HK-2 (cell line): ENCODE measurements around the gene LPIN1.
"Not testable (repeated sequence)": the region's sequence is repeated elsewhere in the genome, so short reads cannot be mapped to it uniquely, and the experiment has no call there.

Experiments used
- DNase-seq: peaks from one replicate; pipeline ENCODE4 v3.0.0-alpha.2; 2018; ENCODE audit not compliant: unreplicated experiment

Gene LPIN1

DNA sequence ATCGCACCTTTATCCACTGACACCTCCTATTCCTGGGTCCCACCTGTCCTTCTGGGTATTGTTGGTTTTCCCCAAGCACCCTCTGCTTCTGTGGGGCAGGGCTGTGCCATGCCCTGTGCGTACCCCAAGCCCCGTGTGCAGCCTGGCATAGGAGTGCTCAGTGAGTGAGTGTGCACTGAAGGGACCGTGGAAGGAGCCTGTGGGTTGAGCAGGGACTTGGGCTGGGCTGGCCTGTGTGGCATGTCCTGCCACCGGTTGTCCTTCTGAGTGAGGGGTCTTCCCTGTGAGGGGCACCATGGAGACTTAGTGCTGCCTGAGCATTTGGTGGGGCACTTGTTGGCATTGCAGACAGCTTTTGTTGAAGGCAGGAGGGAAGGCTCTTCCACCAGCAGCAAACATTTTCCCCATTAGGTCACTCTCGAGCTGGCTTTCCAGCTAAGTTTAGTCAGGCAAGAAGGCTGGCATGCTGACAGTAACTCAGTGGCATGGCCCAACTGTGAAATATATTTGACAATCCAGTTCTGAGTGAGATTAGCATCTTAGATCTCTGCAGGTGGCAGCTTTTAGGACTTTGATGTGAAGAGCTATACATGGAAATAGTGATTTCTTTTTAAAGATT lies 64.7 kb downstream of the LPIN1 start:
- no peak for DNase-seq

- DNase-seq: no peak
Observed at GRCh38 chr2:11812466-11813248, 66.2 kb downstream of the LPIN1 start.

- DNase-seq: not testable (repeated sequence)
Observed at GRCh38 chr2:11813345-11813744, 66.9 kb downstream of the LPIN1 start.

DNA sequence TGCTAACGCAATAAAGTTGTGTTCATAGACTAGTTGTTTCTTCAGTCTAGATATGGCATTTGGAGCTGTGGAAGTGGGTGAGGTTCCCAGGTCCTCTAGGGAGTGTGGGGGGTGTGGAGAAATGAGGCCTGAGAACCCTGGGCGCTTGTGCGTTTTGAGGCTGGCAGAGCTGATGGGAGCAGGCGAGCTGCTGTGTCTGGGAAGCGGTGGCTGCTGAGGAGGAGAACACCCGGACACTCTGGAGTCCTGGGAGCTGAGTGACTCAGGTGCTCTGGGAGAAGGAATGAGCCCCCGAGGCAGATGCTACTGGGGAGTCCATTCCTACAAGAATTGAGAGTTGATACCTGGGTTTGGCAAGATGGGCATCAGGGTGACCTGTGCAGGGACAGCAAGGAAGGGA lies 67.5 kb downstream of the LPIN1 start:
- DNase-seq: no peak

- DNase-seq: no peak
Observed at GRCh38 chr2:11814979-11815510, 68.6 kb downstream of the LPIN1 start.

DNA sequence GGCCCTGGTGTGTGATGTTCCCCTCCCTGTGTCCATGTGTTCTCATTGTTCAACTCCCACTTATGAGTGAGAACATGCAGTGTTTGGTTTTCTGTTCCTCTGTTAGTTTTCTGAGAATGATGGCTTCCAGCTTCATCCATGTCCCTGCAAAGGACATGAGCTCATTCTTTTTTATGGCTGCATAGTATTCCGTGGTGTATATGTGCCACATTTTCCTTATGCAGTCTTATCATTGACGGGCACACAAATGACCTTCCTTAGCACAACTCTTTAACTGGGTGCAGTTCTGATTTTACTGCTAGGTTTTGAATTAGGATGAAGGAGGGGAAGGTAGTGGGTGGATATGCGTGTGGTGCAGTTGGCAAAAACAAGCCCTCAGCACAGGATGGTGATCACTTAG lies 70.5 kb downstream of the LPIN1 start:
- DNase-seq: not testable (repeated sequence)

- DNase-seq: no peak
Observed at GRCh38 chr2:11819235-11819729, 72.8 kb downstream of the LPIN1 start.

DNA sequence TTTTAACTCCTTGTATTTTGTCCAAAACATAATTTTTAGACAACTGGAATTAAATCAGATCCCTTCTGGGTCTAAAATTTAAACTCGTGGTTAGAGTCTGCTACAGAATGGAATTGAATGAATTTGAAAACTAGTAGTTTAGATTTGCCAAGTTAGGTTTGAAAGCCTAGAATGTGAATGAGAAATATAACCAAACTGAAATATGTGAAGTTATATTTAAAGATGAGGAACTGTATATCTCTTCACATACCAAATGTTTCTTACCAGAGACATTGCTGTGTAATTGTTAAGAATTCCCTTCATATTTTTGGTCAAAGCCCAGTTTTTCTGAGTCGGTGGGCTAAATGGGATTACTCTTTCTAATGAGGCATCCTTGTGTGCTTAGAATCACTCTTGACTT lies 74.2 kb downstream of the LPIN1 start:
- DNase-seq: no peak

GRCh38 chr2:11821705-11822104 lies 75.3 kb downstream of the LPIN1 start:
- DNase-seq: no peak

- DNase-seq: not testable (repeated sequence)
Observed at GRCh38 chr2:11822359-11822745, 75.9 kb downstream of the LPIN1 start.

DNA sequence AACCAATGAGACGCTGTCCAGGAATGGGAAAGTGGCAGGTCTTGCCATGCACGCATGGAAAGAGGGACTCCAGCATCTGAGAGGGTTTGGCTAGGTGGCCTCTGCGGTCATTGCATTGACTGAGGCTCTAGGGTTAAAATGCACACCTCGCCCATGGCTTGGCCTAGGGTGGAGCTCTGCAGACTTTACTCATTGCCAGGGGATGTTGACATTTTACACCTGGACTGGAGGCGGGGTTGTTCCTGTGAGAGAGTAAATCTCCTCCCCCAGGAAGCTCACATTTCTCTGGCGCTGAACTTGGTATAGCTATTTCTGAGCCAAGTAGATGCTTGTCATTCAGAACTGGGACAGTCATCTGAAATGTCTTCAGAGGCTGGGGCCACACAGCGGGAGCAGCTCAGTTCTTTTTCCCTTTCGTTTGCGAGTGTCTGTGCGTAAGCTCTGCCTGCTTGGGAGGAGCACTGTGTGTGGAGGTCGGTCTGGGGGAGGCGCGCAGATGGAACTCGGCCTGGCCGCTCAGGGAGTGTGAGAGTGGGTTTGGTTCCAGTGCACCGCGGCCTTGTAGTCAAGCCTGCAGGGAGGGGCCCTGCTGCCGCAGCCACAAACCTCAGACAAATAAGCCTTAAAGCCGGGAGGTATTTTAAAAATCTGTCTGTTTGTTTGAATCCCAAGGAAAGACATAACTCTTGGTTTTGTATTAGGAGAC lies 76.5 kb downstream of the LPIN1 start:
- no peak for DNase-seq

DNA sequence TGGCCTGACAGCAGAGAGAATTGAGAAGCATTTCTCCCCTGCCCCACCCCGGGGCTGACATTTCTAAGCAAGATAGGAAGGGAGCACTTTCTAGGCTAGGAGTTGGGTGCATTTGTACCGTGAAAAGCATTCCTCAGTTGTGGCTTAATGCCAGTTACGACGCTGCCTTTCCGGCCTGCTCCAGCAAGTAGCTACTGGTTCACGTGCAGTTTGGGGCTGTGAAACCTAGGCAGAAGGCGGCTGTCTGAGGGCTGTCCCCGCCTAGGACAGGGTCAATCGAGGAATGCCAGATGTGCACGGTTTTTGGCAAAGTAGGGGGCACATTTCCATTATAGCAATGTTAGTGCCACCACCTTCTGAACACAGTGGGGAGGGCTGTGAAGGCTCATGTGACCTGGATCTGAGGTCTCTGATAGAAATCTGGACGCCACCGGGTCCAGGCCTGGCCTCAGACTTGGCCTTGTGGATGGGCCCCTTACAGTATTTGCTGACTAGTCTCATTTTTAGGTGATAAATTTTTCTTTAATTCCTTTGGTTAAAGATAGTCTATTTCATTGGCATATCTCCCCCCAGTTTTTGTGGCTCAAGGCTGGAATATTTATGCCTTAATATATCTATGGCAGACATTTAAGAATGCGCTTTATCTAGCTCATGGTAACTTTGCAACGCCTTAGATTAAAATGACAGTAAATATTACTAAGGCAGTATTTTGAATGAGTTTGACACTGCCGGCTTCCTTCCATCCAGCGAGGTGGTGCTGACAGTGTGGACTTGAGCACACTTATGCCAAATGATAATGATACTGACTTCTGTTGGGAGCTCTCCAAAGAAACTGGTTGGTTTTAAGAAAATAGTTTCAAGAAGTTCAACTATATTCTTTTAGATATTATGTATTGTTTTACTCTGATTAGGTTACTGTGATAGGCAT lies 78.7 kb downstream of the LPIN1 start:
- no peak for DNase-seq

DNA sequence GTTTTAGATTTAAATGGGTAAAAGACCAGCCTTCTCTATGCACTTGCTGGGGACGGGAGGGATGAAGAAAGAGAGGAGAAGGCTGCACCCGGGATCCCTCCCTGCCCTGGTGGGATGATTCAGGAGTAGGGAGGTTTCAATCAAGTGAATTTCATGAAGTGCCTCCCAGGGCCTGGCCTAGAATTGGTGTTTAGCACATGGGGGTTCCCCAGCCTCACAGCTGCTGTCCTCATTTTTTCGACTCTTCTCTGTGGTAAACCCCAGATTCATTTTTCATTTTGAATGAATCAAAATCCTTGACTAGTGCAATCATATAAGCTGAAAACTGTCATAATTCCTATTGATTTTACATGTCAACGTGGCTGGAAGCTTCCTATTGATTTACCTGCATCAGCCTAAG lies 81.1 kb downstream of the LPIN1 start:
- DNase-seq: no peak

DNA sequence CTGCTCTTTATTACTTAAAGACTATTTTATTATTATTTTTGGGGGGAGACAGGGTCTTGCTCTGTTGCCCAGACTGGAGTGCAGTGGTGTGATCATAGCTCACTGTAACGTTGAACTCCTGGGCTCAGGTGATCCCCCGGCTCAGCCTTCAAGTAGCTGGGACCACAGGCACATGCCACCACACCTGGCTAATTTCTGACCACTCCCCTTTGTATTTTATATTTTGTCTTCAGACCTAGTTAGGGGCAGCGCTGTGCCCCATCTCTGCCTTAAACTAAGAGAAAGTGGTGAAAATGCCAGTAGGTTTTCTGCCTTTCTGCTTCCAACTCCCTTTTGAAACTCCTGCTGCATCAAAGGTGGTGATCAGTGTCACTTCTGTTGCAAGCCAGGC lies 82.5 kb downstream of the LPIN1 start:
- no peak for DNase-seq

DNA sequence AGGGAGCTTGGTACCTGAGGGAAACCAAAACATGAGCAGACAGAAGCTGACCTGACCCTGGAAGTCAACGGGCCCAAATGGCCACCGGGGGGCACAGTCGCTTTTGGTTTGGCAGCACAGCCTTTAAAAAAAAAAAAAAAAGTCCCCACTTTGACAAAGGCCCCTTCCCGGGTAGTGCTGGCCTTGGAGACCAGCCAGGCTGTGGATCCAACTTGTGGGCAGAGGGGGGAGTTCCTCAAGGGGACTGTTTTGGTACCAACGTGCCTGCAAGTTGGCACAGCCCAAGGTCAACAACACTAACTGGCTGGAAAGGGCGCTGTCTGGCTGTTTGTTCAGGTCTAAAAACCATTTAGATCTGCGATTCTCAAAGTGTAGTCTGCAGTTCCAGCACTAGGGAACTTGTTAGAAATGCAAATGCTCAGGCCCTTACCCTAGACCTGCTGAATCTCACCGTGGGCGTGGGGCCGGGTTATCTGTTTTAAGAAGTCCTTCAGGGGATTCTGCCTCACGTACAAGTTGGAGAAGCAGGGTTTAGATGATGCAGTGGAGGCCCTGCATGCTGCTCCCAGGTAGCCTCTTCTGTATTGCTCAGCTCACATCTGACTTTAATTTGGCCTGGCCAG lies 83.0 kb downstream of the LPIN1 start:
- DNase-seq: peak; percentile 50

GRCh38 chr2:11829947-11830707 lies 83.7 kb downstream of the LPIN1 start:
- peak; percentile 79 for DNase-seq

DNA sequence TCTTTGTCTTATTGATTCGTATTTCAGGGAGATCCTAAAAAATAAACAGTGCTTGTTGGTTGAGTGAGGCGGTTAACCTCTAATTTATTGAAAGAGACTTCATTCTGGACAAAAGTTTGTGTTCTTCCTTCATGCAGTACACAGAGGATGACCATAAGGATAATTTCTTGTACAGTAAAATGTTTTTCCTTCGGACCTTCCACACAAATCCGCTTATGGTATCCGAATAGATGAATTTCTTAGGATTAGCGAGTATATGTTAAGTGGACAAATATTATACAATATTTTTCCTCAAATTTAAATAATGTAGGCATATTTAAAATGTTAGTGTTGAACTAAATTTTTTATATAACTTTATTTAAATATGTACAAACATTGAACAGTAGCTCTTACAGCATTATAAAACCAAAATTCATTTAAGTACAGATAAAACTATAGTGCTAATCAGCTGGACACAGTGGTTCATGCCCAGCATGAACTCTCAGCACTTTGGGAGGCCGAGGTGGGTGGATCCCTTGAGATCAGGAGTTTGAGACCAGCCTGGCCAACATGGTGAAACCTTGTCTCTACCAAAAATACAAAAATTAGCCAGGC lies 84.4 kb downstream of the LPIN1 start:
- no peak for DNase-seq

- no peak for DNase-seq
Observed at GRCh38 chr2:11831415-11831814, 85.0 kb downstream of the LPIN1 start.

GRCh38 chr2:11832531-11832930 lies 86.1 kb downstream of the LPIN1 start:
- no peak for DNase-seq

DNA sequence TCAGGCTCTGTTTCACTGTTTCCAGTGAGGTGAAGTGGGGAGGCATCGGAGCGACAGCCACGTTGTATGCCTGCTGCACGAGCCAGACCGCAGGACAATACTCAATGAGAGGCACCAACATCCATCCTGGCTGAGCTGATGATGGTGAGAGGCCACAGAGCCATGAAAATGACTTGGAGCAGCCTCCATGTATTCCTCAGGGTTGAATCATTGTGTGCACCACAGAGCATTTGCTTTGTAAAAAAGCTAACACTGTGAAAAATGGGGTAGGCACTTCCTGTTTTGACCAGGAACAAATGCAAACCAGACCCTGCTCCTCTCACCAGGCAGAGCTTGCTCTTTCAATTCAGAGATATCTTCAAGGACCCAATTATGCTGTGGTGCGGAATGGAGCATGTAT lies 87.2 kb downstream of the LPIN1 start:
- DNase-seq: no peak
